Neural crest cell (in vitro differentiated cells): ENCODE data around the gene CALCR. TPM values are rescaled to one million over a fixed set of nuclear protein-coding genes. Genes with fewer than 3 reads are reported as not detected.

ENCODE experiments used
- DNase-seq: peaks from one replicate; pipeline ENCODE4 v3.0.0; 2021; ENCODE audit warnings: low read depth, mixed read lengths, low spot score
- H3K27ac Mint-ChIP-seq: one replicate; pipeline ENCODE4 v1.8.0; 2021; ENCODE audit warnings: mild to moderate bottlenecking, mixed read lengths; ENCODE audit not compliant: unreplicated experiment
- H3K27me3 Mint-ChIP-seq: 2 replicates; pipeline ENCODE4 v1.8.0; 2021; ENCODE audit warnings: low read depth, mild to moderate bottlenecking, mixed read lengths
- H3K36me3 Mint-ChIP-seq: 2 replicates; pipeline ENCODE4 v1.8.0; 2021; ENCODE audit warnings: low read depth, mild to moderate bottlenecking, mixed read lengths
- H3K4me1 Mint-ChIP-seq: 2 replicates; pipeline ENCODE4 v1.8.0; 2021; ENCODE audit warnings: mixed read lengths
- H3K4me3 Mint-ChIP-seq: one replicate; pipeline ENCODE4 v1.8.0; 2021; ENCODE audit warnings: mild to moderate bottlenecking, mixed read lengths
- H3K9me3 Mint-ChIP-seq: 2 replicates; pipeline ENCODE4 v1.8.0; 2021; ENCODE audit warnings: mixed read lengths
- CTCF ChIP-seq: fragments of 200-600 bp; sonication (generic); conservative IDR thresholded peaks from 2 replicates; pipeline ENCODE4 v1.5.0; 2021; ENCODE audit warnings: antibody characterized with exemption, mild to moderate bottlenecking
- total RNA-seq: library from RNA; stranded (reverse); gene quantifications from 2 replicates; pipeline ENCODE4 v1.2.1, GENCODE V29; 2021

Gene CALCR
- total RNA-seq, 1 donor from 2014 or later = 0.07 TPM

DNA sequence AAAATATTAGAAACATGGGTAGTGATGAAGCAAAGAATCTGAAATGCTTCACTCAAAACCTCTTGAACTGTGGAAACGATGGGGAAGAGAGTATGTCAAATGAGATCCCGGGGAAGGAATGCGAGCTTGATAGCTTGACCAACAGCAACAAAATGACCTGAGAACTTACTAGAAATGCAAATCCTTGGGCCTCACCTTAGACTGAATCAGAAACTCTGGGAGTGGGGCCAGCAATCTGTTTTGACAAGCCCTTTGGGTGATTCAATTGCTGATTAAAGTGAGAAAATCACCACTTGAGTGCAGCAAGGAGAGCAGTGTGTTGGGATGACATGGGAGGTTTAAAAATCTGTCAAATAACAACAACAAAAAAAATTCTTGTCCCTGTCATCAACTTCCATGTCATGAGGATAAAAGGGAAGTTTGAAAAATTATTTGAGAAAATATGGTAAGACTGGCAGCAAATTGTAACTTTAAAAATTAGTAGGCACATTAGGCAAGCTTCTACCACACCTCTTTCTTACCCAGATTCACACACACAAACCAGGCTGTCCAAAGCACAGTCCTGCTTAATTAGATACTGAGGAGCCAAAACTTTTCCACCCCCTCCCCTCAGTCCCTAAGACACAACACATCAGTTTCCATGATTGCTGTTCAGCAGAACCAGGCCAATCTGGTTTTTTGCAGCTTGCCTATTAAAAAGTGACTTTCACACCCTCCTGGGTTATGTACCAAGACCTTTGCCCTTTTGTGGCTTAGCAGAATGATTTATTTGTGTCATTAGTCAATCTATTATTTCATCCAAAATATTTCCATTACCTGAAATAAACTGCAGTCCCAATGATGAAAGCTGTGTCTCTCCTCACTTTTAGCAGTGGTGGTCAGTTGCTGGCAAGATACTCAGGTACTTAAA lies 15.6 kb downstream of the CALCR start:
- Mint-ChIP-seq H3K4me1 (no peaks in the 10 kb centered on the region), H3K4me3 (no peak overlapping the region), H3K27me3 (no peaks in the 10 kb centered on the region), H3K9me3 (no peaks in the 10 kb centered on the region), H3K27ac (no peak overlapping the region), H3K36me3 (no peaks in the 10 kb centered on the region)
- no peak for TF ChIP-seq CTCF
- no peak for DNase-seq

DNA sequence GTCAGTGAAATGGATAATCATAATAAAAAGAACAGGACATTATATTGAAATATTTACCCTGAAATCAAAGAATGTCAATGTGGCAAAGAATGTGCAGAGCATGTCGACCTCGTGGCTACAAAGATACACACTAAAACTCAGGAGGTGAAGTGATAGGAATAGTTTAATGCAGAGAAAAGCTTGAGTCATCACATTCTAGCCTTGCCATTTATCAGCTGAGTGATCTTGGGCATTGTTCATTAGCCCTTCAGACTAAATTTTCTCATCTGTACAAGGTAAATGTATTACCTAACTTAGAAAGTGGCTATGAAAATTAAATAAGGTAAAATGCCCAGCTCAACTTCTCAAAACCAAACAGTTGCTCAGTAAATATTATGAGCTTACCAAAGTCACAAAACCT lies 22.6 kb downstream of the CALCR start:
- no peak for DNase-seq
- Mint-ChIP-seq H3K4me3 (no peak overlapping the region), H3K27ac (no peak overlapping the region), H3K9me3 (no peaks in the 10 kb centered on the region), H3K36me3 (no peaks in the 10 kb centered on the region), H3K27me3 (no peaks in the 10 kb centered on the region), H3K4me1 (no peaks in the 10 kb centered on the region)
- no peak for TF ChIP-seq CTCF

- peak; percentile 74 for TF ChIP-seq CTCF
- Mint-ChIP-seq H3K4me1 (no peaks in the 10 kb centered on the region), H3K27ac (no peak overlapping the region), H3K9me3 (no peaks in the 10 kb centered on the region), H3K27me3 (no peaks in the 10 kb centered on the region), H3K36me3 (no peaks in the 10 kb centered on the region), H3K4me3 (no peak overlapping the region)
- DNase-seq = no peak
Measured at GRCh38 chr7:93551063-93551895, 23.2 kb downstream of the CALCR start.

- DNase-seq = no peak
- TF ChIP-seq CTCF = no peak
- H3K4me3 Mint-ChIP-seq = no peak overlapping the region
- H3K4me1 Mint-ChIP-seq = no peaks in the 10 kb centered on the region
- H3K36me3 Mint-ChIP-seq = no peaks in the 10 kb centered on the region
- no peak overlapping the region for H3K27ac Mint-ChIP-seq
- H3K27me3 Mint-ChIP-seq = no peaks in the 10 kb centered on the region
- no peaks in the 10 kb centered on the region for H3K9me3 Mint-ChIP-seq
Measured at GRCh38 chr7:93547716-93548115, 26.8 kb downstream of the CALCR start.

GRCh38 chr7:93544691-93545090 lies 29.8 kb downstream of the CALCR start:
- Mint-ChIP-seq H3K27ac (no peak overlapping the region), H3K4me3 (no peak overlapping the region), H3K27me3 (no peaks in the 10 kb centered on the region), H3K4me1 (no peaks in the 10 kb centered on the region), H3K9me3 (no peaks in the 10 kb centered on the region), H3K36me3 (no peaks in the 10 kb centered on the region)
- no peak for DNase-seq
- TF ChIP-seq CTCF = no peak
